Keratinocyte (primary cell): ENCODE data around the gene STPG2.

Experiments
- EZH2 ChIP-seq: IDR thresholded peaks from one replicate; pipeline ENCODE4 v1.6.1; 2012; ENCODE audit warnings: inconsistent platforms, mild to moderate bottlenecking, low read length, moderate library complexity
- TF ChIP-seq, protein P1 (sequence below), 3 experiments: IDR thresholded peaks in 1 of 3; conservative IDR thresholded peaks in 1 of 3; optimal IDR thresholded peaks in 1 of 3; 2 replicates in 2 of 3; 3 replicates in 1 of 3; pipeline versions ENCODE3 to v1.5.1; 2011; ENCODE audit warnings: low read length in 3 of 3, mild to moderate bottlenecking in 3 of 3, moderate library complexity in 2 of 3, control low read depth in 1 of 3, inconsistent platforms in 1 of 3; ENCODE audit not compliant: insufficient read depth in 2 of 3; ENCODE audit errors: extremely low read depth in 1 of 3

DNA sequence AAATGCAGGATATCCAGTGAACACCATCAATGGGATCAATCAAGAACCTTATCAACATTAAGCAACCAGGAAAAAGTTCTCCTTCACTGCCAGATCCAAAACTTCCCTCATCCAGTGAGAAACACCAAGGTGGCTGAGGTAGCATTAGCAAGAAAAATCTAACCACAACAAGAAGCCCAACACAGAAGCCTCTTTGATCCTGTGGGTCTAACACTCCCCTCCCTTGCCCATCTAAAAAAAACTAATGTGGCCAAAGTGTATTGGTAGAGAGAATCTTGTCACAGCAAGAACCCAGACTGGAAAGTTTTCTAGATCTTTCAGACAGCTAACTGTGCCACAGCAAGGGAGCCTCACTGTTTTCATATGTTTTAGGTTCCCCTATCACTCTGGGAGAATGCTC lies 558.0 kb downstream of the STPG2 start:
- TF ChIP-seq, protein P1, sequence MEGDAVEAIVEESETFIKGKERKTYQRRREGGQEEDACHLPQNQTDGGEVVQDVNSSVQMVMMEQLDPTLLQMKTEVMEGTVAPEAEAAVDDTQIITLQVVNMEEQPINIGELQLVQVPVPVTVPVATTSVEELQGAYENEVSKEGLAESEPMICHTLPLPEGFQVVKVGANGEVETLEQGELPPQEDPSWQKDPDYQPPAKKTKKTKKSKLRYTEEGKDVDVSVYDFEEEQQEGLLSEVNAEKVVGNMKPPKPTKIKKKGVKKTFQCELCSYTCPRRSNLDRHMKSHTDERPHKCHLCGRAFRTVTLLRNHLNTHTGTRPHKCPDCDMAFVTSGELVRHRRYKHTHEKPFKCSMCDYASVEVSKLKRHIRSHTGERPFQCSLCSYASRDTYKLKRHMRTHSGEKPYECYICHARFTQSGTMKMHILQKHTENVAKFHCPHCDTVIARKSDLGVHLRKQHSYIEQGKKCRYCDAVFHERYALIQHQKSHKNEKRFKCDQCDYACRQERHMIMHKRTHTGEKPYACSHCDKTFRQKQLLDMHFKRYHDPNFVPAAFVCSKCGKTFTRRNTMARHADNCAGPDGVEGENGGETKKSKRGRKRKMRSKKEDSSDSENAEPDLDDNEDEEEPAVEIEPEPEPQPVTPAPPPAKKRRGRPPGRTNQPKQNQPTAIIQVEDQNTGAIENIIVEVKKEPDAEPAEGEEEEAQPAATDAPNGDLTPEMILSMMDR (optimal IDR thresholded peaks at IDR 0.05 in 1 of 3, IDR thresholded peaks at IDR 0.05 in 1 of 3, conservative IDR thresholded peaks at IDR 0.05 in 1 of 3; ENCODE audit: extremely low read depth in 1 of 3, insufficient read depth in 2 of 3, low read length in 3 of 3): no peak
- TF ChIP-seq EZH2: no peak
